Activated T-helper 17 cell treated with anti-CD3 and anti-CD28 coated beads, Interleukin-2, amount 50 U/mL, for 72 hours (primary cell): ENCODE data around the gene USP22. TPM values are rescaled to one million over a fixed set of nuclear protein-coding genes. Genes with fewer than 3 reads are reported as not detected.

Experiments
- ATAC-seq: fragments of 150-1000 bp; cut with Tn5 transposase; replicated peaks from 2 replicates; pipeline ENCODE4 v1.10.0; 2021; ENCODE audit warnings: mild to moderate bottlenecking, moderate library complexity
- H3K27ac Mint-ChIP-seq: one replicate; pipeline ENCODE4 v1.8.0; 2022; ENCODE audit warnings: mixed read lengths
- H3K27me3 Mint-ChIP-seq: one replicate; pipeline ENCODE4 v1.8.0; 2022; ENCODE audit warnings: mixed read lengths
- H3K36me3 Mint-ChIP-seq: one replicate; pipeline ENCODE4 v1.8.0; 2022; ENCODE audit warnings: low read depth, mild to moderate bottlenecking, mixed read lengths
- H3K4me1 Mint-ChIP-seq: one replicate; pipeline ENCODE4 v1.8.0; 2022; ENCODE audit warnings: mixed read lengths
- H3K4me3 Mint-ChIP-seq: one replicate; pipeline ENCODE4 v1.8.0; 2022; ENCODE audit warnings: mild to moderate bottlenecking, mixed read lengths
- H3K9me3 Mint-ChIP-seq: one replicate; pipeline ENCODE4 v1.8.0; 2022; ENCODE audit warnings: mixed read lengths
- total RNA-seq, 2 donors: library from RNA; stranded (reverse); gene quantifications; one replicate each; pipeline ENCODE4 v1.2.3, GENCODE V29; 2022

The USP22 gene
- total RNA-seq, 2 donors from 2014 or later: 136 to 143 TPM

DNA sequence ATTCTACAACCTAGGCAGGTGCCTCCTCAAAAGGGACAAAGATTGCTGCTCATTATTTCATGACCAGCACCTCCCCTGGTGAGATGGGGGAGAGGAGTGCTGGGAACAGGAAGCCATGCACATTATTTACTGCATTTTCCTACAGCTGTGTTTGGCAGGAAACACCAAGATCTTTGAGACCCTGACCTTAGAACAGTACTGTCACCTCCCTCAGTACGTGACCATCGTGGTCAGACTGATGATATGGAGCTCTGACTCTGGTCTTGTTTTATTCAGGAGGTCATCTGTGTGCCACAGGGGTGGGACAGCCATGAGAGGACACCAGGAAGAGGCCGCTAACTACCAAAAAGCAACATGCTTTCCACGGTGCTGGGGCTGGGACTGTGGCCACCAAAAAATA, 37.4 kb downstream of the USP22 start:
- Mint-ChIP-seq H3K4me1 (no peaks in the 10 kb centered on the region), H3K4me3 (no peak overlapping the region), H3K9me3 (no peaks in the 10 kb centered on the region), H3K36me3 (peaks cover 100% of the 10 kb centered on the region), H3K27ac (no peak overlapping the region), H3K27me3 (no peaks in the 10 kb centered on the region)
- no peak for ATAC-seq

DNA sequence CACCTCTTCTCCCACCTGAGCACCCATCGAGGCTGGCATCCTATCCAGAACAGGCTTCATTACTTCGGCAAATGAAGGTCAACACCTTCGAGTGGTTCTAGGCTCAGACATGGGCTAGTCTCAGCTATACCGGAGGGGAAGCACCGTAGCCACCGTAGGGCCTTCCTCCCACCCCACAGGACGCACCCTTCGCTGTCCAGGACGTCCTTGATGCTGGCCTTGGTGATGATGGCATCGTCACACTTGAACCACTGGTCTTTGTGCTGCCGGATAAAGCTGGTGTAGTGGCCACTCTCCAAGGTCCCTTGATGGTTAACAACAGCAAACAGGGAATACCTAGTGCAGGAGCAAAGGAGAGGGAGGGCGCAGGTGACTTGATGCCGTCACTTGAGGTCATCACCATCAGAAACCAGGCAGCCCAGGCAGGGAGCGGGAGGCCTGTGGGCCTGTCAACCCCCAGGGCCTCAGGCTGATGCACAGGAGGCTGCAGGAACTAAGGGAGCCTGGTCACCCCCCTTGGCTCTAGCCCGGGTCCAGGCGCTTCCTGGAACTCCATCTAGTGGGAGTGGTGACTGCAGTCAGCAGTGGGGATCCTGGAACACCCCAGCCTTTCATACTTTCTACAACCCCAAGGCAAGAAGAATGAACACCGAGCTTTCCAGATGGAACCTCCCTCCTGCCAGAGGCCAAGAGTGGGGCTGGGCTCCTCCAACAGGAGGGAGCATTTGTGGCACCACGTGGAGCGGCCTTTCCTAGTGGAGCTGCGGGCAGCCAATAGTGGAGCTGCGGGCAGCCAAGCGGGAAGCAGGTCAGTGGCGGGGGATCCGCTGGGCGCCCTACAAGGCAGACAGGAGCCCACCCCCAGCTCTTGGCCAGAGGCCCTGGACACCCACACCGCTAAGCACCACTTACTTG, 38.5 kb downstream of the USP22 start:
- peaks cover 100% of the 10 kb centered on the region for H3K36me3 Mint-ChIP-seq
- no peak overlapping the region for H3K27ac Mint-ChIP-seq
- H3K9me3 Mint-ChIP-seq: no peaks in the 10 kb centered on the region
- no peaks in the 10 kb centered on the region for H3K4me1 Mint-ChIP-seq
- no peak for ATAC-seq
- no peaks in the 10 kb centered on the region for H3K27me3 Mint-ChIP-seq
- no peak overlapping the region for H3K4me3 Mint-ChIP-seq

DNA sequence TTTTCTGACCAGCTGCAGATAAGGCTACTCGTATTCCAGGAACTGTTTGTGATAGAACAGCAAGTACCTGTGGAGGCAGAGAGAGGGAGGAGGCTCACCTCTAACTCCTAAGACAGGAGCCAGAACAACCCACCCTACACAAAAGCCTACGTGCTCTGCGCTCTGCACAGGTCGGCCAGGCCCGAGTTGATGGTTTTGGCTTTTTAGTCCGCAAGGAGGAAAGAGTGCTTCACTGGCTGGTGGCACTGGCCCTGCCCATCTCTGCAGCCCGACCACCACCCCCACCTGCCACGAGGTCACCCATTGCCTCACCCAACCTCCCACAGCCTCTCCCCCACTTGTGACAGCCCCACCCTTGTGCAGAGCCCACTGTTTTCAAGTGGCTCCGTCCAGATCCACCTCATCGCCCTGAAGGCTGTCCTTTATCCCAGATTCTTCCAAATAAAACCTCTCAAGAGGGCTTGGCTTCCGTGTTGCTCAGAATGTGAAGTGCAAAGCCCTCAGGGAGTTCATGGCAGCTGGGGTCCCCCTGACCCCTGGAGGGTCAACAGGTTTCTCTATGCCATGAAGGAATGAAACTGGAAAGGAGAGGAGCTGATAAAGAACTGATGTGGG, 39.7 kb downstream of the USP22 start:
- H3K27ac Mint-ChIP-seq: no peak overlapping the region
- H3K27me3 Mint-ChIP-seq: no peaks in the 10 kb centered on the region
- no peak for ATAC-seq
- peaks cover 90% of the 10 kb centered on the region for H3K36me3 Mint-ChIP-seq
- no peaks in the 10 kb centered on the region for H3K9me3 Mint-ChIP-seq
- H3K4me1 Mint-ChIP-seq: peaks cover 5% of the 10 kb centered on the region
- no peak overlapping the region for H3K4me3 Mint-ChIP-seq

DNA sequence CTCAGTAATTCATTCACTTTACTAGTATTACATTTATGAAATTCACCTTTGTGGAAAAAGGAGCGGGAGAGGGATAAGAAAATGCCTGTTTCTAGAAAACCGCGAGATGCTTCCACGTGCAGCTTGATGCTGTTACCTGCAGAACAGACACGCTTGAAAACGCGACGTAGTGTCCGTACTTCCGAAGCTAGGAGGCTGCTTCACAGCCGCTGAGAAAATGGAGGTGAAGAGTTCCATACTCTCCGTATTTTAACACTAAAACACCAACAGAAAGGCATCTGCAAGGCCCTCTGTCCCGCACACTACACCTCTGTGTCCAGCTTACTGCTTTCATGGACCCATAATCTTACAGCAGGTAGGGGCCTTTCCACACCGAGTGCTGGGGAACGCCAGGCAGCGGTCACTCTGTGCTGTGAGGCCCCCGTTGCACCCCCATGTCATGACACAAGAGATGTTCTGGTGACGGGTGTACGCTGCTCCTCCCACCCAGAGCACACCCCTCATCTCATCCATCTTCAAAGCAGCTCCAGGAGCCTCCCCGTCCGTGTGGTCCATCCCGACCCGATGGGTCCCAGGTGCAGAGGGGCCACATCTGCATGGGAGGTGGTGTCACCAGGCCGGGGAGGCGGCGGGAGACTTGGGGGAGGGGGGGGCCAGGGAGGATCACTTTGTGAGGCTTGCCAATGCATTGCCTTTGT, 40.4 kb downstream of the USP22 start:
- Mint-ChIP-seq H3K27ac (peak overlapping the region; percentile 76), H3K27me3 (no peaks in the 10 kb centered on the region), H3K4me3 (no peak overlapping the region), H3K36me3 (peaks cover 83% of the 10 kb centered on the region), H3K9me3 (no peaks in the 10 kb centered on the region), H3K4me1 (peaks cover 5% of the 10 kb centered on the region)
- ATAC-seq: no peak

DNA sequence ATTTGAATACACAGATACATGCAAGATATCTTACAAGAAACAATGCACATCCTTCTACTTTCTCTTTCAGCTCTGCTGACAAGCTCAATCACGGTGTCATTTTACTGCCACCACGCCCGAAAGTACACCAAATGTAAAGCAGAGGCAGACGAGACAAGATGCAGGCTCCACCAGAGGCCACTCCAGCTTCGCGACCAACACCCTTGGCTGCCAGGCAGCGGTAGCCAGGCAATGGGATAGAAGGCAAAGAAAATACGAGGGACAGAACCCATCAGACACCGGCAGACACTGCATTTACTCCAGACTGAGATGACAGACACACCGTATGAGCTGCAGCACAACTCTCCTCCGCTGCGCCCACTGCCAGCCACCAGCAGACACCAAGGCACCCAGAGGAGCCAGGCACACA, 41.0 kb downstream of the USP22 start:
- H3K4me3 Mint-ChIP-seq: no peak overlapping the region
- peak overlapping the region; percentile 76 for H3K27ac Mint-ChIP-seq
- no peaks in the 10 kb centered on the region for H3K9me3 Mint-ChIP-seq
- H3K27me3 Mint-ChIP-seq: no peaks in the 10 kb centered on the region
- peaks cover 77% of the 10 kb centered on the region for H3K36me3 Mint-ChIP-seq
- H3K4me1 Mint-ChIP-seq: peaks cover 5% of the 10 kb centered on the region
- no peak for ATAC-seq

DNA sequence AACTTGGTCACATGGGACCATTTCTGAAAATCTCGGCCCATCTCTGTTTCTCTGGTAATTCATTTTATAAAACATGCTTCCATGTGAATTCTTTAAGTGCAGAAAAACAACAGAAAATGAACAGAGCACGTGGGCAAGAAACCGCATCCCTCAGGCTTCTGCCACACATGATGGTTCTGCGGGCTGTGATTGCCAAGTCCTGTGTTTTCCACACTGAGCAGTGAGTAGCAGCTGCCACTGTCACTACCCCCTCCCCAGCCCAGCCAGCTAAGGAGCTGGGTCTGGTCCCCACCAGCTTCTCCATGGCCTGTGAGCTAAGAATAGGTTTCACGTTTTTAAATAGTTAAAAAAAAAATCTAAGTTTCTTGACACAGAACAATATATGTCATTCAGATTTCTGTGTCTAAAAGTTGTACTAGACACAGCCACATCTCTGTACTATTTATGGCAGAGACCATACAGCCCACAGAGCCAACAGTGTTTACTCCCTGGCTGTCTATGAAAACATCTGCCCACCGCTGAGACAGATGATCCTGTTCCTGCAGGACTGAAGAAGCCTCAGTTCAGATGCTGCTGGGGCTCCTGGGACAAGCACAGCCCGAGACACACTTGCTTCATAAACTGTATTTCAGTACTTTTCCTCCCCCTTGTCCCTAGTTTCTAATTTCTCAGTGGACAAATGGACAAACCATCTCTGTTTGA, 41.5 kb downstream of the USP22 start:
- Mint-ChIP-seq H3K4me3 (no peak overlapping the region), H3K36me3 (peaks cover 71% of the 10 kb centered on the region), H3K9me3 (no peaks in the 10 kb centered on the region), H3K4me1 (peaks cover 5% of the 10 kb centered on the region), H3K27me3 (no peaks in the 10 kb centered on the region), H3K27ac (peak overlapping the region; percentile 76)
- ATAC-seq: no peak

DNA sequence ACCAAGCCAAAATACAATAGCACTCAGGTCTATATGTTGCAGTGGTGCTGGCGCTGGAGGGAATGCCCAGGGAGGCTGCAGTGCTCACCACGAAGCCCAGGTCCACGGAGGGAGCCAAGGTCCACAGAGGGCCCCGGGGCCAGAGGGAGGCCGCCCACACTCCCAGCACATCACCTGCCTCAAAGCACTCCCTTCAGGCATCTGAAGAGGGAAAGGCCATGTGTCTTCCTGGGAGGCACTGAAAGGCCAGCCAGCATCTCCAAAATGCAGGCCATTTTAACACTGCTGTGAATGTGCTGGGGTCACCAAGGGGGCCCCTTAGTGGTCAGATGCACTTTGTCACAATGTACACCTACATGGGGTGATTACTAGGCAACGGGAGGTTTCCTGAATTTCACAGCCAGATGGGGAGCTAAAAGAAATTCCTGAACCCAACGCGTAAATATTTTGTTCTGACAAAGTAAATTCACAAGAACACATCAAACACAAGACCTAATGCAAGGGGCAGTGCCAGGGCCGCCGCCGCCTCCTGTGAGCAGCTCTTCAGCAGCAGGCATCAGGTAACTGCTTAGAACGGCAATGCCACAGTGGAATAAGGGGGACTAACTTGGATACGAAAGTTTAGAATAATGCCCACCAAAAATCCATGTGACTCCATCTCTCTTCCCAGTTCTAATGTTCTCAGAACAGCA, 42.8 kb downstream of the USP22 start:
- Mint-ChIP-seq H3K36me3 (peaks cover 58% of the 10 kb centered on the region), H3K27ac (peak overlapping the region; percentile 80), H3K27me3 (no peaks in the 10 kb centered on the region), H3K9me3 (no peaks in the 10 kb centered on the region), H3K4me3 (no peak overlapping the region), H3K4me1 (peaks cover 5% of the 10 kb centered on the region)
- ATAC-seq: no peak

DNA sequence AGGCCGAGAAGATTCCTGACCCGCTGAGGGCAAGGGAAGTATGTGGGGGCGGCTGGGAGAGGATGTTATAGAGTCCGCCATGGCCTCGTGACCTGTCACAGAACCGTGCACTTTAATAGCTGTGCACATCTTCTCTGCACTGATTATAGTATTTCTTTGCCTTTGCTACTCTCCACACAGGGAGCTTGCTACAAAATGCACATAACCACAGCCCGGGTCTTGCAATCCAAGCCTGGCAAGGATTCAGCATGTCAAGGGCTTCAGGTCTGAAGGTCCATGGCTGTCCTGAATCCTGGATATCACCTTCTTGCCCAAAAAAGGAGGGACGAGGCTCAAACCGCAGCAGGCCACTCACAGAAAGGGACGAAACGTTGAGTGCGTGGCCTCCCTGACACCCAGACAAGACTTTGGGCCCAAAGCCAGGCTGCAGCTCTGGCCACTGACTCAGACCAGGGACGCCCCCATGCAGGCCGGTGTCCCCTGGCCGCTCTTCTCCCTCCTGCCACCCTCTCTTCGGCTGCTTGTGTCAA, 43.7 kb downstream of the USP22 start:
- Mint-ChIP-seq H3K27me3 (no peaks in the 10 kb centered on the region), H3K36me3 (peaks cover 50% of the 10 kb centered on the region), H3K4me3 (peak overlapping the region; percentile 29), H3K27ac (peak overlapping the region; percentile 80), H3K9me3 (no peaks in the 10 kb centered on the region), H3K4me1 (peaks cover 5% of the 10 kb centered on the region)
- ATAC-seq: peak; percentile 61

DNA sequence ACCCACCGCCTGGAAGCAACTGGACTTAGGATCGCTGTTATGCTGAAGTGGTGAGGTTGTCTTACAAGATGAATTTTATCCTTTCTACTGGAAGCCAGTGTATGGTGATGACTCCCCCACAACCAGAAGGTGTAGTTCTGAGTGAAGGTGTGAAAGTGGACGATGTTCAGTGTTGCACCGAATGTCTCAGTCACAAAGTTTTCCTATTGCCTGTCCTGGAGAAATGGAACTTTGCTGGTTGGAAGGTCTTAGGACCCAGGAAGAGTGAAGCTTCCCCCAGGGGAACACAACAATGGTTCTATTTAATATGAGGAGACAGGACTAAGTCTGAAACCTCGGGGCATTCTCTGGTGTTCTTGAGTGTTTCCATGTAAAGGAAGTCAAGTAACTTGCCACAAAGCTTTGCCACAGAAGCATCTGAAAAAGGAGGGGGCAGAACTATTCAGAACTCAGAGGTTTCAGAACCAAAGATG, 44.2 kb downstream of the USP22 start:
- Mint-ChIP-seq H3K27ac (peak overlapping the region; percentile 80), H3K36me3 (peaks cover 45% of the 10 kb centered on the region), H3K27me3 (no peaks in the 10 kb centered on the region), H3K9me3 (no peaks in the 10 kb centered on the region), H3K4me3 (peak overlapping the region; percentile 29), H3K4me1 (peaks cover 5% of the 10 kb centered on the region)
- ATAC-seq: peak; percentile 11

DNA sequence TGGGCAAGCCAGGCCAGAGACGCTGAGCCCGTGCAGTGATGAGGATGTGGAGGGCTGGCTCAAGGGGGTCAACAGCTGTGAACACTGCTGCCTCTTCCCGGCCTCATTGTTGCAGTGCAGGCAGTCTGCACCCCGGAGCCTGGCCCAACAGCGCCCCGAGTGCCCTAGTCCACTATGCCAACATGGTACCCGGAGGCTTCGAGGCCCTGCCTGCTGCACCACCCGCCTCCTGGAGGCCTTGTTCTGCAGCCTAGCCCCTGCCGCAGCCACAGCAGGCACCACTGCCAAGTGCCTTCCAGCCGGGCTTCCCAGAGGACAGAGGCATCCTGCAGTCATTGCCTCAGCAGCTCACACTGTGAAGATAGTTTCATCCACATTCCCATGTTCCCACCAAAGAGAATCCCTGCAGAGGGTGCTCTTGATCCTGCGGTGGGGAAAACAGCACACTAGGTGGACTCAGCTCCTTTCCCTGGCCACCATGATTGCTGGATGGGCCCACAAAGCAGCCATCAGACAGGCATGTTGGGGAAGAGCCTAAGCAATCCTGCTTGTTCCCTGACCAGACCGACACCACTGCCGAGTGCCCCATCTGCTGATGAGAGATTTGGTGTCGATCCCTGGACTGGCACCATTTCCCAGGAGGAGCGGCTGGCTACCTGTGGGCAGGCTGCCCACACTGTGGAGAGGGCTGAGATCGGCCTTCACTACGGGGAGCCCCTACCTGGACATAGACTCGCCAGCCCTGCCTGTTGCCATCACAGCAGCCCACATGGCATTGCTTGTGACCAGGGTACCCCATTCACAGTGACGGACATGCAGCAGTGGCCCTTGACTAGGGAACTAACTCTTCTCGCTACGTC, 44.9 kb downstream of the USP22 start:
- peak overlapping the region; percentile 29 for H3K4me3 Mint-ChIP-seq
- no peaks in the 10 kb centered on the region for H3K9me3 Mint-ChIP-seq
- peaks cover 5% of the 10 kb centered on the region for H3K4me1 Mint-ChIP-seq

DNA sequence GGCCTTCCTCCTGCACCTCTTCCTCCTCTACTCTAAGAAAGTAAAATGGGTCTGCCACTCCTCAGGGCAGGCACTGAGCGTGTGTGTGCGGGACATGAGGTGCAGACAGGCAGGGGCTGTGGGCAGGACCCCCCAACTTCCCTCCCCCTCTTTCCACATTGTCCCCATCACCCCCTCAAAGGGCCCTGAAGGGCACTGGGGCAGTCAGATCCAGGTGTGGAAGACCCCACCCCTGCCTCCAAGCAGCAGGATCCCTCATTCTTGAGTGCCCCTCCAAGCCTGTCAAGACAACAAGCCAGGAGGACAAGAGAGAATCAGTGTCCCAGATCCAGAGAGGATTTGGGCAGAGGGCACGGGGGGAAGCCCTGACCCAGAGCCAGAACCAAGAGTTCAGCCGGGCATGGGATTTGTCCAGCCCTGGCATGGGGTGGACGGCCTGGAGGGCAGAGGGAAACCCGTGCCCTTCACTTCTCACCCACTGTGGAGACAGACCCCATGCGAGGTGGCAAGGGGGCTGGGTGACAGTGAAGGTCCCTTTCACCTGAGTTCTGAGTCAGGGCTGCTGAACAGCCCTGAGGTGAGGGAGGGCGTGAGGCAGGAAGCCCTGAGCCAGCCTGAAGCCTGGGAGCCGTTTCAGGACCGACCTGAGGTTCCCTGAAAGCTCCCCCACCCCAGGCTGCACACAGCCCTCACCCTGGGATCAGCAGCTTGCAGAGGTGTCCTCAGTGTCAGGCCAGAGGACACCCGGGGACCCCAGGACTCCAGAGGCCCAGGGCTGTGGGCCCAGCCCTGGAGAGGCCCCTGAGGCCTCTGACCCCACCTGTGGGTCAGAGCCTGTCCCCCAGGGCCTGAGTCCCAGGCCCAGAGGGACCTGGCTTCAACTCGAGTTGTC, 45.8 kb downstream of the USP22 start:
- Mint-ChIP-seq H3K27me3 (no peaks in the 10 kb centered on the region), H3K36me3 (peaks cover 28% of the 10 kb centered on the region), H3K4me3 (no peak overlapping the region), H3K9me3 (no peaks in the 10 kb centered on the region), H3K4me1 (peaks cover 5% of the 10 kb centered on the region), H3K27ac (peak overlapping the region; percentile 33)
- no peak for ATAC-seq

More for the DNA sequence above, 44.9 kb downstream of the USP22 start:
- no peaks in the 10 kb centered on the region for H3K27me3 Mint-ChIP-seq
- peaks cover 38% of the 10 kb centered on the region for H3K36me3 Mint-ChIP-seq
- peak overlapping the region; percentile 80 for H3K27ac Mint-ChIP-seq
- no peak for ATAC-seq
